Omental fat pad (tissue), 4 donors: Measurements from ENCODE around the gene GAPVD1. TPM values are rescaled to one million over a fixed set of nuclear protein-coding genes. Genes with fewer than 3 reads are reported as not detected.

Experiments used
- ATAC-seq: fragments of 150-250 bp; one replicate; pipeline ENCODE4 v1.9.1; 2016; ENCODE audit warnings: mild to moderate bottlenecking, moderate library complexity; ENCODE audit not compliant: low FRiP score
- DNase-seq: peaks from one replicate; pipeline ENCODE4 v3.0.0-alpha.2; 2019; ENCODE audit warnings: low spot score
- total RNA-seq, 4 donors: library from RNA; depleted of rRNA; stranded (reverse); fragments of >200 nt; gene quantifications; one replicate each; pipeline ENCODE4 v1.1.0, GENCODE V29; 2016
- TF ChIP-seq, protein P1 (sequence below), 3 donors: fragments of 450-650 bp; IDR thresholded peaks; one replicate each; pipeline ENCODE4 v1.5.1; 2016 to 2017; ENCODE audit warnings: antibody characterized with exemption in 3 of 3, mild to moderate bottlenecking in 3 of 3, moderate library complexity in 2 of 3

Gene GAPVD1
- total RNA-seq, 4 donors from 2014 or later, result 44.0 to 124 (median 67.9) TPM

DNA sequence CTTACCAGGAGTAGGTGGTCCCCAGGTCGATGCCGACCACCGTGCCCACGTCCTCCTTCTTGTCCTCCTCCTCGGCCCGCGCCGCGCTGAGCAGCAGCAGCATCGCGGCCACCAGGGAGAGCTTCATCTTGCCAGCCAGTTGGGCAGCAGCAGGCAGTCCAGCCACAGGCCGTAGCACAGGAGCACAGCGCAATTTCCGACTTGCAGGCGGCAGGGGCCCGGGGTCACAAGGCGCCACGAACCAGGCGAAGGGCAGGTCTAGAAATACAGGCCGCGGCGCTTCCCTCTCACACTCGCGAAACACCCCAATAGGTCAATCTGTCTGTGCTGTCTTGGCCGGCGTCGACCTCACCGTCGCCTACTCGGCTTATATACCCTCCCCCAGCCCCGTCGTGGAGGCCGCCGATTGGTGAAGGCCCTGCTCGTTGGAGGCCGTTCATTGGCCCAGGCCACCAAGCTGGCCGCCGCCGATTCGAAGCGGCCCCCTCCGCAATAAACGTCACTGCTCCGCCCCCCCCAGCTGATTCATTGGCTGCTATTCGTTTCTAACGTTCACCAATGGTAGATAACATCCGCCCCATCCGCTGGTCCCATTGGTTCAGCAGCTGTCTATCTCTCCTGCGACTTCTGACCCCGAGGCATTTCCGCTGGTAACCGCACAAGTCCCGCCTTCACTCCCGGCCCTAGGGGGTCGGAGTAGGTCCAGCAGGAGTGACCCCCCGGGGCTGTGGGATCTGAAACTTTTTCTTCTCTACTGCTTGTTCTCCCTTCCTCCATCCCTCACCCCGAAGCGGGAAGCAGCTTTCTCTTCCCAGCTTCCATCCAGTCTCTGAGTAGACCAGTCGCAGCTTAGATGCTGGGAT lies 20.4 kb upstream of the GAPVD1 start, which contains the start of gene HSPA5:
TSS of gene HSPA5 (minus strand) at position 344 of the 863 bp plus-strand sequence. CDS start at position 127, 217 bp downstream.
- DNase-seq (peak; percentile 96), ATAC-seq (peak; percentile 96)
- TF ChIP-seq, protein P1, sequence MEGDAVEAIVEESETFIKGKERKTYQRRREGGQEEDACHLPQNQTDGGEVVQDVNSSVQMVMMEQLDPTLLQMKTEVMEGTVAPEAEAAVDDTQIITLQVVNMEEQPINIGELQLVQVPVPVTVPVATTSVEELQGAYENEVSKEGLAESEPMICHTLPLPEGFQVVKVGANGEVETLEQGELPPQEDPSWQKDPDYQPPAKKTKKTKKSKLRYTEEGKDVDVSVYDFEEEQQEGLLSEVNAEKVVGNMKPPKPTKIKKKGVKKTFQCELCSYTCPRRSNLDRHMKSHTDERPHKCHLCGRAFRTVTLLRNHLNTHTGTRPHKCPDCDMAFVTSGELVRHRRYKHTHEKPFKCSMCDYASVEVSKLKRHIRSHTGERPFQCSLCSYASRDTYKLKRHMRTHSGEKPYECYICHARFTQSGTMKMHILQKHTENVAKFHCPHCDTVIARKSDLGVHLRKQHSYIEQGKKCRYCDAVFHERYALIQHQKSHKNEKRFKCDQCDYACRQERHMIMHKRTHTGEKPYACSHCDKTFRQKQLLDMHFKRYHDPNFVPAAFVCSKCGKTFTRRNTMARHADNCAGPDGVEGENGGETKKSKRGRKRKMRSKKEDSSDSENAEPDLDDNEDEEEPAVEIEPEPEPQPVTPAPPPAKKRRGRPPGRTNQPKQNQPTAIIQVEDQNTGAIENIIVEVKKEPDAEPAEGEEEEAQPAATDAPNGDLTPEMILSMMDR (IDR thresholded peaks at IDR 0.05), result no peak

DNA sequence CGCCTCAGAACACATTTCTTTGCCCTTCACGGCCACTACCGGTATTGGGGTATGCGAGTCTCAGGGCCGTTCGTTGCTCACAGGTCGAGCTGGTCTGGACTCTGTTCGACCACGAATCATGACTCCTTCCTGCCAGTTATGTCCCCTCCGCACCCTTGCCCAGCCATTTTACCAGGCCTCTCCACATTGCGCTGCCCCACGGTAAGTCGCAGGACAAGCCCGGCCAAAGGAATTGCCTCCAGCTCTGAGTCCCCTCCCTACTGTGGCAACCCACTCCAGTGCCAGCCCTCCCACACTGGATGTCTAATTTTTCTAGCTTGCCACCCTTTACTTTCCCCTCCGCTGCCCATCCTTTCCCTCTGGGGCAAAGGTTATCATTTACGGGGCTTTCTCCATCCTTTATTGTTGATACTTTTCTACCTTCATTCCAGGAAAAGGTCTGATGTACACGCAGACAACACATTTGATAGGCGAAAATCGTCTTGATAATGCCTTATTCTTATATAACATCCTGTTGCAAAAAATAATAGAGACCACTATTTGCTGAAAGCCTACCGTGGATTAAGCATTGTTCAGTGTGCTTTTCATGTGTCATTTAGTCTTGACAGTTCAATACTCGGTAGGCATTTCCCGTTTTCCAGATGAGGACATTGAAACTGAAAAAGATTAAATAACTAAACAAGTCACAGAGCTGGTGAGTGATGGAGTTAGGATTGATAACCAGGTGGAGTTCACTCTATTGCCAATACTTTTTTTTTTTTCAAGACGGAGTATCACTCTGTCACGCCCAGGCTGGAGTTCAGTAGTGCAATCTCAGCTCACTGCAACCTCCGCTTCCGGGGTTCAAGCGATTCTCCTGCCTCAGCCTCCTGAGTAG lies 19.5 kb upstream of the GAPVD1 start:
- TF ChIP-seq, protein P1 (IDR thresholded peaks at IDR 0.05), result no peak
- ATAC-seq (peak; percentile 33), DNase-seq (no peak)

DNA sequence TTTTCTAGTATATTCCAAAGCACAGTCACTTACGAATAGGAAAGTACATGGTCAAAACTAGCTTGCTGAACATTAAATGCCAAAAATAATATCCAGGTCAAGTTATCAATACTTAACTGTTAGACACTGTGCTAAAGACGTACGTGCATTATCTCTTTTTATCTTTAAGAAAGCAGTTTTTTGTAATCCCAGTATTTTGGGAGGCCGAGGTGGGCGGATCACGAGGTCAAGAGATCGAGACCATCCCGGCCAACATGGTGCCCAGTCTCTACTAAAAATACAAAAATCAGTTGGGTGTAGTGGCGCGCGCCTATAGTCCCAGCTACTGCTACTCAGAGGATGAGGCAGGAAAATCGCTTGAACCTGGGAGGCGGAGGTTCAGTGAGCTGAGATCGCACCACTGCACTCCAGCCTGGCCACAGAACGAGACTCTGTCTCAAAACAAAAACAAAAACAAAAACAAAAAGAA lies 17.8 kb upstream of the GAPVD1 start:
- TF ChIP-seq, protein P1 (IDR thresholded peaks at IDR 0.05), result no peak
- no peak for DNase-seq

DNA sequence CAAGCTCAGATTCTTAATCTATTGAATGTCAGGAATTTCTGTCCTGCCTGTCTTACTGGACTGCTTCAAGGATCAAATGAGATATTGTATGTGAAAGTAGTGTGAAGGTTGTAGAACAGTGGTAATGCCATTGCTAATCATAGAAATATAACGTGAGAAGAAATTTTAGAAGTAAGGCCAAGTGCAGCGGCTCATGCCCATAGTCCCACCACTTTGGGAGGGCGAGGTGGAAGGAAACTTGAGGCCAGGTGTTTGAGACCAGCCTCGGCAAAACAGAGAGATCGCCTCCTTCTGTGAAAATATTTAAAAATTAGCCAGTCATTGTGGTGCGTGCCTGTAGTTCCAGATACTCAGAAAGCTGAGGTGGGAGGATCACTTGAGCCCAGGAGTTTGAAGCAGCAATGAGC lies 15.4 kb upstream of the GAPVD1 start:
- ATAC-seq, result no peak
- DNase-seq, result no peak

More for the DNA sequence above, 17.8 kb upstream of the GAPVD1 start:
- no peak for ATAC-seq

DNA sequence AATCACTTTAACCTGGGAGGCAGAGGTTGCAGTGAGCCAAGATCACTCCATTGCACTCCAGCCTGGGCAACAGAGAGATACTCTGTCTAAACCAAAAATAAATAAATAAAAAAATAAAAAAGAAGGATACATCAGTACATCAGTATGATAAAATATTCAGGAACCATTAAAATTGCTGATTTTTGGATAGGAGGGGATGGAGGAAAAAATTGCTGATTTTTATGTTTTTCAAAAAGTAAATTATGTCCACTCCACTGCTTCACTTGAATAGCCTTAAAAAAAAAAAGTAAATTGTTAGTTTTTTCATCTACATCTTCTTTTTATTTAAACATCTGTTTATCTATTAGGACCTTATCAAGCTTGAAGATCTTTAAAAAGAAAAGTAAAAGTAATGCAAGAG lies 7.4 kb upstream of the GAPVD1 start:
- ATAC-seq, result no peak
- no peak for DNase-seq
- TF ChIP-seq, protein P1 (IDR thresholded peaks at IDR 0.05), result no peak

More for the DNA sequence above, 15.4 kb upstream of the GAPVD1 start:
- TF ChIP-seq, protein P1 (IDR thresholded peaks at IDR 0.05), result no peak

DNA sequence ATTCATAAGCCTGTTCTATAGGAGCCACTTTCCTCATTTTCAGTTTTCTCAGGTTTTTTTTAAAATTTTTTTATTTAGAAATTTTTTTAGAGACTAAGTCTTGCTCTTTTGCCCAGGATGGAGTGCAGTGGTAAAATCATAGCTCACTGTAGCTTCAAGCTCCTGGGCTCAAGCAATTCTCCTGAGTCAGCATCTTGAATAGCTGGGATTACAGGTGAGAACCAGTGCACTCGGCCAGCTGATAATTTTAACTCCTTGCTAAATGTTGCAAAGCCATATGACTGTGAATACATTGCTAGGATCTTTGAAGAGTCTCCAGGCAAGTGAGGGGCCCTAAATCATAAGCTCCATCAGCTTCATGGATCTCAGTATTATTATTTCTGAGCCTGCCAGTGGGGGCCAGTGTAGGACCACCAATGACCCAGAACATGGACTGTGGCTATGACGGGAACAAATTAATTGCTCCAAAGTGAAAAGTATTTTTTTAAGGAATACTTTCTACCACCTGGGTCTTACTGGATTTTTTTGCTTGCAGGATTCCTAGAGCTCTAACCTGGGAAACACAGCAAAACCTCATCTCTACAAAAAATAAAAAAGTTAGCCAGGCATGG lies 5.7 kb upstream of the GAPVD1 start:
- no peak for ATAC-seq

More for the DNA sequence above, 5.7 kb upstream of the GAPVD1 start:
- TF ChIP-seq, protein P1 (IDR thresholded peaks at IDR 0.05), result no peak
- DNase-seq, result no peak
